ENCODE results near the gene PLAC9. TPM values are rescaled to one million over a fixed set of nuclear protein-coding genes. Genes with fewer than 3 reads are reported as not detected.
"Not testable (repeated sequence)": the region's sequence is repeated elsewhere in the genome, so short reads cannot be mapped to it uniquely, and the experiment has no call there.

Gene PLAC9, protein sequence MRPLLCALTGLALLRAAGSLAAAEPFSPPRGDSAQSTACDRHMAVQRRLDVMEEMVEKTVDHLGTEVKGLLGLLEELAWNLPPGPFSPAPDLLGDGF
- total RNA-seq (2014; rRNA removed; shearing (Covaris generic)): 4.9 and 5.1 TPM in 2 replicates

DNA sequence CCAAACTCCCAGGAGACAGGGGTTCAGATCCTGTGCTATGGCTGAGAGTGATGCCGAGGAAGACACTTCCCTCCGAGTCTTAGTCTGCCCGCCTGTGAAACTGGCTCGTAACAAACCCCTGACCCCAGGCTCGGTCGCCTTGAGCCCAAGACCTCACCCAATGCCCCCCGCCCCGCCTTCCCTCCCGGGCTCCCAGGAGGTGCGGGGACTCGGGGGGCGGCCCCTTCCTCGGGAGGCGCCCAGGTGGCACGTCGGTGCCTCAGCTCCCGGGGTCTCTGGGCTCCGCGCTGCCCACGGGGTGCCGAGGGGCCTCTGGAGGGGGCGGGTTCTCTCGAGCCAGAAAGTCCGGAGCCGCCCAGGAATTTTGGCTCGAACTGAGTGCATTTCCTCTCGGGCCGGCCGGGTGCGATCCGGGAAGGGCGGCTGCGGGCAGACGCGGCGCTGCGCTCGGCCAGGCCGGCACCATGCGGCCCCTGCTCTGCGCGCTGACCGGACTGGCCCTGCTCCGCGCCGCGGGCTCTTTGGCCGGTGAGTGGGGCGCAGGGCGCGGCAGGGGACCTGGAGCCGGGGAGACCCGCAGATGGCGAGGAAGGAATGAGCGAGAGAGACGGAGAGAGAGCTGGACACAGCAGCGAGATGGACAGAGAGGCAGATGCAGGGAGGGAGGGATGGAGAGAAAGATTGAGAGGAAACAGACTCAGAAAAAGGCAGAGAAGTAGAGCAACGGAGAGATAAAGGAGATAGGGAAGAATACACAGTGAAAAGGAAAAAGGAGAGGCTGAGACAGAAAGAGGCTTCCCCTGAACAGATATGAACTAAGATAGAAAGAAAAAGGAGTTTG, at the start of gene PLAC9:
TSS of gene PLAC9 (plus strand) at position 432 of the 841 bp plus-strand sequence. CDS start at position 465, 33 bp downstream.
- Histone ChIP-seq H3K4me3 (ENCODE audit: insufficient read depth, low read depth, low read length) (peak within 1 kb of the TSS; percentile 53), H3K27me3 (ENCODE audit: control insufficient read depth, insufficient read depth, low read length) (peaks cover 20% of the 10 kb centered on the region), H3K36me3 (replicated peaks; ENCODE audit: control insufficient read depth, insufficient read depth, low read length) (no peaks in the 10 kb centered on the region)
- peak; percentile 85 for DNase-seq

DNA sequence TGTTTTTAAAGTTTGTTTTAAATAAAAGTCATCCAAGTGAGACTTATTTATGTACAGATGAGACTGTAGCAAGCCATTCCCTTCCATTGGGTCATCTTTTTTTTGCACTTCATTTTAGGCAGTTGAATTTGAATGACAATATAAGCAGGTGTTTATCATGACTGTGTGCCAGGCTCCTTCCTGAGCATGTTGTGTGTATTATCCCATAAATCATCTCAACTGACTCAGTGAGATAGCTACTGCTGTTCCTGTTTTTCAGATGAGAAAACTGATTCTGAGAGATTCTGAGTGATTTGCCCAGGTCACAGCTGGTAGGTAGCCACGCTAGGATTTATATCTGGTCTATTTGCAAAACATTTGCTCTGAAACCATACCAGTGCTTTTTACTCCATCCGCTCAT, 42.4 kb upstream of the PLAC9 start:
- H3K27me3 ChIP-seq (ENCODE audit: control insufficient read depth, insufficient read depth, low read length): no peaks in the 10 kb centered on the region
- H3K4me3 ChIP-seq (ENCODE audit: insufficient read depth, low read depth, low read length): no peak overlapping the region
- H3K36me3 ChIP-seq (replicated peaks; ENCODE audit: control insufficient read depth, insufficient read depth, low read length): no peaks in the 10 kb centered on the region
- no peak for DNase-seq

DNA sequence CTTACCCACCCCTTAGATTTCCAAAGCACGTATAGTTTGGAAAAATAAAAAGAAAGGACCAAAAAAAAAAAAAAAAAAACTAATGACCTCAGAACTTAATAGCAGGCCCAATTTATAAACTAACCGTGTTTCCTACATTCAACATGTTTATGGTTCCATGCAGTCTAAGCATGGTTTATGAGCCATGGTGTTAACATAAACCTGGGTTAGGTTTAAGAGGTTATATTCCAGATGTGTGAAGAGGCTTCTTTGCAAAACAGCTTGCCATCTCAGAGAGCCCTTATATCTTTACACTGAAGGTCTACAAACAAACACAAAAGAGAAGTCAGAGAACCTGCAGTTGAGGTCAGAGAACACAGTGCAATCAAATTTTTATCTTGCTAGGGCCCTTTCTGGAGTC, 38.3 kb upstream of the PLAC9 start:
- Histone ChIP-seq H3K4me3 (ENCODE audit: insufficient read depth, low read depth, low read length) (no peak overlapping the region), H3K27me3 (ENCODE audit: control insufficient read depth, insufficient read depth, low read length) (no peaks in the 10 kb centered on the region), H3K36me3 (replicated peaks; ENCODE audit: control insufficient read depth, insufficient read depth, low read length) (no peaks in the 10 kb centered on the region)
- no peak for DNase-seq

DNA sequence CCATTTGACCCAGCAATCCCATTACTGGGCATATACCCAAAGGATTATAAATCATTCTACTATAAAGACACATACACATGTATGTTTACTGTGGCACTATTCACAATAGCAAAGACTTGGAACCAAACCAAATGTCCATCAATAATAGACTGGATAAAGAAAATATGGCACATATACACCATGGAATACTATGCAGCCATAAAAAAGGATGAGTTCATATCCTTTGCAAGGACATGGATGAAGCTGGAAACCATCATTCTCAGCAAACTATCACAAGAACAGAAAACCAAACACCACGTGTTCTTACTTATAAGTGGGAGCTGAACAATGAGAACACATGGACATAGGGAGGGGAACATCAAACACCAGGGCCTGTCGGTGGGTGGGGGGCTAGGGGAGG, 34.3 kb upstream of the PLAC9 start:
- DNase-seq; H3K4me3 ChIP-seq (ENCODE audit: insufficient read depth, low read depth, low read length); H3K36me3 ChIP-seq (replicated peaks; ENCODE audit: control insufficient read depth, insufficient read depth, low read length); H3K27me3 ChIP-seq (ENCODE audit: control insufficient read depth, insufficient read depth, low read length): not testable (repeated sequence)

DNA sequence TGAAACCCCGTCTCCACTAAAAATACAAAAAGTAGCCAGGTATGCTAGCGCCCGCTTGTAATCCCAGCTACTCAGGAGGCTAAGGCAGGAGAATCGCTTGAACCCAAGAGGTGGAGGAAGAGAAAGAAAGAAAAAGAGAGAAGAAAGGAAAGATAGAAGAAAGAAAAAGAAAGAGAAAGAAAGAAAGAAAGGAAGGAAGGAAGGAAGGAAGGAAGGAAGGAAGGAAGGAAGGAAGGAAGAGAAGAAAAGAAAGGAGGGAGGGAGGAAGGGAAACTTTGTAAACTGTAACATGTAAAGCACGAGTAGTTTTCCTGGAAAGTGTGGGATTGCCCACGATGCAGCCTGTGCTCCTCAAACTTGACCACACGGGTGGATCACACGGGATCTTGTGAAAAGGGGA, 33.2 kb upstream of the PLAC9 start:
- H3K36me3 ChIP-seq (replicated peaks; ENCODE audit: control insufficient read depth, insufficient read depth, low read length); DNase-seq; H3K27me3 ChIP-seq (ENCODE audit: control insufficient read depth, insufficient read depth, low read length); H3K4me3 ChIP-seq (ENCODE audit: insufficient read depth, low read depth, low read length): not testable (repeated sequence)

GRCh38 chr10:80100116-80100515, 32.4 kb upstream of the PLAC9 start:
- DNase-seq: no peak
- no peak overlapping the region for H3K4me3 ChIP-seq (ENCODE audit: insufficient read depth, low read depth, low read length)
- H3K36me3 ChIP-seq (replicated peaks; ENCODE audit: control insufficient read depth, insufficient read depth, low read length): no peaks in the 10 kb centered on the region
- no peaks in the 10 kb centered on the region for H3K27me3 ChIP-seq (ENCODE audit: control insufficient read depth, insufficient read depth, low read length)

- H3K27me3 ChIP-seq (ENCODE audit: control insufficient read depth, insufficient read depth, low read length): no peaks in the 10 kb centered on the region
- no peak overlapping the region for H3K4me3 ChIP-seq (ENCODE audit: insufficient read depth, low read depth, low read length)
- peak; percentile 30 for DNase-seq
- H3K36me3 ChIP-seq (replicated peaks; ENCODE audit: control insufficient read depth, insufficient read depth, low read length): no peaks in the 10 kb centered on the region
Observed at GRCh38 chr10:80100861-80101695, 31.5 kb upstream of the PLAC9 start.

DNA sequence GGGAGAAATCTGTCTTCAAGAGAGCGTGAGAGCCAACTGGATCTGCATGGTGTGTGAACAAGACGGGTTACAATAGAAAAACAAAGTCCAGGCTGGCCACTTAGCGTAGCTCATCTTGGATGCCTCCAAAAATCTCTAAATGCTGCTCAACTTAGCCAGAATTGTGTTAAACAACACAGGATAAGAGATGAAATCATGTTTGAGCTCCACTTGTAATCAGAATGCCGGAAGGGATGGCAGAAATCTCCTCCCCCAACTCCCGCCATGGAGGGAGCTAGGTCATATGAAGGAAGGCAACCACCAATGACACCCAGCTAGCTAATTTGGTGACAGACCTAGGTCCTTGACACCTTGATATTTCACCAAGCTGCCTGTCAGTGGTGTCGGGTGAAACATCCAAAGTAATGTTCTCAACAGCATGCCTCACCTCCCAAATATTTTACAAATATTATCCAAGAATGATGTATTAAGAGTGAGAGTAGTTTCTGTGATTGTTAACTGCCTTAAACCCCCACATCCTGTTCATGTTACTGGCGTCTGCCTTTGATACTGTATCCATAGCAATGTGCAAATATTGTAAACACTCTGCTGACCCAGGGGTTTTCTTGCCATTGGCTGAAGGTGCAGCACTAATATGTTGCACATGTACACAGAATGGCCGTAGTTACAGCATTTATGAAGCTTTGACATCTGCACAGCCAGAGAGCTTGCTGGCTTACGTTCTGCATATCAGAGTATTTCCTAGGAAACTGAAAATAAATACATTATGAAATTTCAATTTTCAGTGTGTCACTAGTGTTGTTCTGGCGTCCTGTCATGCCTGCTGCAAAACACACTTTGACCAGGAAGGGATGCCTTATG, 28.2 kb upstream of the PLAC9 start:
- H3K27me3 ChIP-seq (ENCODE audit: control insufficient read depth, insufficient read depth, low read length): no peaks in the 10 kb centered on the region
- no peaks in the 10 kb centered on the region for H3K36me3 ChIP-seq (replicated peaks; ENCODE audit: control insufficient read depth, insufficient read depth, low read length)
- DNase-seq: no peak
- H3K4me3 ChIP-seq (ENCODE audit: insufficient read depth, low read depth, low read length): no peak overlapping the region

DNA sequence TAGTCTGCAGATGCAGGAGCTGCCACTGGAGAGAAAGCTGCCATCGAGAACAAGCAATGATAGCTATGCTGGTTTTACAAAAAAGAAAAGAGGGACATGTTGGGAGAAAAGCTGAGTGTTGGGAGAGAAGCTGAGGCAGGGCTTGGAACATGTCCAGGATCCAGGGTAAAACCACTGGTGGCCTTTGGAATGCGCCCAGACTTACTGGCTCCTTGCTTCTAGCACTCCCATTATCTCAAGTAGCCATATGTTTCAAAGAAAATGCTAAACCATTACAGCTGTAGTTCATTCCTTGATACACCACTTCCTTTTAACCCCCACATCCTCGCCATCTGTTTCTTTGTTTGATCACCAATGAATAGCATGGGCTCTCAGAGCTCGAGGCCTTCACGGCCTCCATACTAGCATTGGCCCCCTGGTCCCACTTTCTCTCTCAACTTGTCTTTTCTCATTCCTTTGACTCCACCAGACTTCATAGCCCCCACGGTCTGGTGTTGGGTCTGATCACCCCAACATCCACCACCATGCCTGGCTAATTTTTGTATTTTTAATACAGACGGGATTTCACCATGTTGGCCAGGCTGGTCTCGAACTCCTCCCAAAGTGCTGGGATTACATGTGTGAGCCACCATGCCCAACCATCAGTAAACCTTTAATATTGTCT, 23.8 kb upstream of the PLAC9 start:
- Histone ChIP-seq H3K36me3 (replicated peaks; ENCODE audit: control insufficient read depth, insufficient read depth, low read length) (no peaks in the 10 kb centered on the region), H3K4me3 (ENCODE audit: insufficient read depth, low read depth, low read length) (no peak overlapping the region), H3K27me3 (ENCODE audit: control insufficient read depth, insufficient read depth, low read length) (no peaks in the 10 kb centered on the region)
- DNase-seq: no peak

DNA sequence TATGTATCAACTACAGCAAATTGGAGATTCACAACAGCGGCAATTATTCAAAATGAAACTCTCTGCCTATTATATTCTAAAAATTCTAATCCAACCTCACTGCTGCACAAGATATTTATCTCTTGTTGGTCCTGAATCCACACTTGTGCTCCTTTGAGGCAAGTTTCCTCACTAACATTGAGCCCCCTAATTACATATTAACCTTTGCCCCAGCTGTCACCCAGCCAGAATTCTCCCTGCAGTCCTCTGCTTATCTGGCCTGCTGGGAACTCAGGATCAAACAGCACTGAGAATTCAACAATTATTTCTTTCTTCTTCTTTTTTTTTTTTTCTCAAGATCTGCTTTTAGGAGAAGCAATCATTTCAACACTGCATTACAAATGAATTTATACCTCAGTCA, 21.5 kb upstream of the PLAC9 start:
- no peaks in the 10 kb centered on the region for H3K27me3 ChIP-seq (ENCODE audit: control insufficient read depth, insufficient read depth, low read length)
- no peaks in the 10 kb centered on the region for H3K36me3 ChIP-seq (replicated peaks; ENCODE audit: control insufficient read depth, insufficient read depth, low read length)
- H3K4me3 ChIP-seq (ENCODE audit: insufficient read depth, low read depth, low read length): no peak overlapping the region
- DNase-seq: no peak

DNA sequence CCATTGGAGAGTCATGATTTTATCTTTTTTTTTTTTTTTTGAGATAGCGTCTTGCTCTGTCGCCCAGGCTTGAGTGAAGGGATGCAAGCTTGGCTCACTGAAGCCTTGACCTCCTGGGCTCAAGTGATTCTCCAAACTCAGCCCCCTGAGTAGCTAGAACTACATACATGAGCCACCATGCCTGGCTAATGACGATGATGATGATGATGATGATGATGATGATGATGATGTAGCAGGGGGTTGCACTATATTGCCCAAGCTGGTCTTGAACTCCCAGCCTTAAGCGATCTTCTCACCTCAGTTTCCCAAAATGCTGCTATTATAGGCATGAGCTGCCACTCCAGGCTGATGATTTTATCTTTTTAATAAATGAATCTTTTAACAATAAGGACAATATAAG, 13.9 kb upstream of the PLAC9 start:
- Histone ChIP-seq H3K36me3 (replicated peaks; ENCODE audit: control insufficient read depth, insufficient read depth, low read length) (no peaks in the 10 kb centered on the region), H3K4me3 (ENCODE audit: insufficient read depth, low read depth, low read length) (no peak overlapping the region), H3K27me3 (ENCODE audit: control insufficient read depth, insufficient read depth, low read length) (no peaks in the 10 kb centered on the region)
- no peak for DNase-seq

- Histone ChIP-seq H3K27me3 (ENCODE audit: control insufficient read depth, insufficient read depth, low read length) (no peaks in the 10 kb centered on the region), H3K36me3 (replicated peaks; ENCODE audit: control insufficient read depth, insufficient read depth, low read length) (no peaks in the 10 kb centered on the region), H3K4me3 (ENCODE audit: insufficient read depth, low read depth, low read length) (no peak overlapping the region)
- DNase-seq: no peak
Observed at GRCh38 chr10:80122110-80122710, 10.3 kb upstream of the PLAC9 start.

DNA sequence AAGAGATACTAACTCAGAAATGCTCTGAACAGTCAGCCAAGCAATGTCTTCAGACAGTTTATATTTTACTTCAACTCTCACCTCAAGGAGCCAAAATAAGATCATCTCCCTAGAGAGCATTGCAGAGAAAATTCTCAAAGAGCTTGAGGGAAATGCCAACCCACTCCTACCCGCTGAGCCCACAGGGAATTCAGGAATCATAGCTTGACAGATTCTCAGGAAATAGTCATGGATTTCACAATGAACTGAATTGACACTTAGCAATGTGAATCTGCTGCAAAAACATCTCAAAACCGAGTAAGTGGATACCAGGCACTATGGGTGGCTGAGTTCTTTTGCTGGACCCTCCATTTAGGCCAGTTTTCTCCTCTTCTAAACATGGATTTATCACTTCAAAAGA, 9.8 kb upstream of the PLAC9 start:
- no peak for DNase-seq
- no peaks in the 10 kb centered on the region for H3K27me3 ChIP-seq (ENCODE audit: control insufficient read depth, insufficient read depth, low read length)
- no peaks in the 10 kb centered on the region for H3K36me3 ChIP-seq (replicated peaks; ENCODE audit: control insufficient read depth, insufficient read depth, low read length)
- H3K4me3 ChIP-seq (ENCODE audit: insufficient read depth, low read depth, low read length): no peak overlapping the region
